Stimulated activated naive CD4-positive, alpha-beta T cell (primary cell): Measurements from ENCODE around the gene ZP3.
"Not testable (repeated sequence)": the region's sequence is repeated elsewhere in the genome, so short reads cannot be mapped to it uniquely, and the experiment has no call there.

Experiments
- DNase-seq, 6 experiments: peaks; one replicate each; lab custom pipeline; 2025; lab: John Stamatoyannopoulos, UW

The ZP3 gene

DNA sequence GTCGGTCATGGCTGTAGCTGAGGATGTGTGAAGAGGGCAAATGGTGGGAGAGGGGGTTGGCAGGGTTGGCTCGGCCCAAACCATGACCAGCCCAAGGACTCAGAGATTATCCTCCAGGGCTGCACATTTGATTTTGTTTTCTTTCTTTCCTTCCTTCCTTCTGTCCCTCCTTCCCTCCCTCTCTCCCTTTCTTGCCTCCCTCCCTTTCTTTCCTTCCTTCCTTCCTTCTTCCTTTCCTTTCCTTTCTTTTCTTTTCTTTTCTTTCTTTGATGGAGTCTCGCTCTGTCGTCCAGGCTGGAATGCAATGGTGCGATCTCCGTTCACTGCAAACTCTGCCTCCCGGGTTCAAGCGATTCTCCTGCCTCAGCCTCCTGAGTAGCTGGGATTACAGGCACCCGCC lies 19.0 kb upstream of the ZP3 start:
- no peak for DNase-seq

DNA sequence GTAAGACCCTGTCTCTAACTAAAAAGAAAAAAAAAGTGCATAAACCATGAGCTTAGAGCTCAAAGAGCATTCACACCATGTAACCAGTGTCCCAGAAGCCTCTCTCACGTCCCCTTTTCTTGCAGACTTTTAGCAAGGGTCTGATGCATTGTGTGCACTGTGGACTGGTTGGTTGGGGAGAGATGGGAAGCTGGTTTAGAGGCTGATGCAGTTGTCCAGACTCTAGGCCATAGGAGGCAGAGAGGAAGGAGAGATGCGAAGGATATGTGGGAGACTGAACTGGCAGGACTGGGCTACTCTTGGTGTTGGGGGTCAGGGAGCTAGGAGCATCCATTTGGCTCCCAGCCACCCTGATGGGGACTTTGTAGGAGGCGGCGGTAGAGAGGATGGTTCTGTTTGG lies 17.0 kb upstream of the ZP3 start:
- DNase-seq: no peak

DNA sequence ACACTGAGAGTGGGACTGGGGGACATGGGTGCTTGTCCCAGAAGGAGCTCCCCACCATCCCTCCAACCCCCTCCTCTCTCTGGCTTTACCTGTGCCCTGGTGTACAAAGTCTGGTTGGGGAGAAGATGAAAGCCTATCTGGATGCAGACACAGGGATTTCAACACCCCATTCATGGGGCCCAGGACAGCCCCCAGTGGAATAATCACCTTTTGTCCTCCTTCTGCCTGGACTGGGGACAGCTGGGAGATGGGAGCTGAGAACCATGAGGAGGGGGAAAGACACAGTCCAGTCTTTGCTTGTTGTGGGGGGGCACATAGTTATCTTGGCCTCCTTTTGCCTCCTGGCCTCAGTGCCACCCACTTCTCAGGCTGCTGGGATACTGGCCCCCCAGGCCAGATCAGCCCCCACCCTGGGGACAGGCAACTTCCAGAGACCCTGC lies 16.6 kb upstream of the ZP3 start:
- DNase-seq: no peak

DNA sequence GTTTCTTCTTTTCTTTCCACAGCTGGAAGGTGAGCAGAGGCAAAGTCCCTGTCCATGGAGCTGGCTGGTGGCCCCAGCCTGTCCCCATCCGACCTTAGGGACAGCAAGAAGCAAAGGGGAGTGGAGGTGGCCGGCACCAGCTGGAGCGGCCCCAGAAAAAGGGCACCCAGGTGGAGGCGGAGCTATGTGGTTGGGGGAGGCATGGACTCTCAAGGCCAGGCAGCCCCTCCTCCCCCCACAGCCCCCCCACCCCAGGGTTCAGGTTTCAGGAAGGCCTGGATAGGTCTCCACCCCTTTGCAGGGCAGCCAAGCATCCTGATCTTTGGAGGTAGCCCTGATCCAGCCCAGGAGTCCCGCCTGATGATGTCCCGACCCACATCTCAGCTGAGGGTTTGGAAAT lies 15.2 kb upstream of the ZP3 start, which contains the start of gene SSC4D:
Gene SSC4D, minus strand, starts transcription at position 161 of the 400 bp plus-strand sequence. CDS start 5,258 bp downstream, outside the sequence.
- no peak for DNase-seq

DNA sequence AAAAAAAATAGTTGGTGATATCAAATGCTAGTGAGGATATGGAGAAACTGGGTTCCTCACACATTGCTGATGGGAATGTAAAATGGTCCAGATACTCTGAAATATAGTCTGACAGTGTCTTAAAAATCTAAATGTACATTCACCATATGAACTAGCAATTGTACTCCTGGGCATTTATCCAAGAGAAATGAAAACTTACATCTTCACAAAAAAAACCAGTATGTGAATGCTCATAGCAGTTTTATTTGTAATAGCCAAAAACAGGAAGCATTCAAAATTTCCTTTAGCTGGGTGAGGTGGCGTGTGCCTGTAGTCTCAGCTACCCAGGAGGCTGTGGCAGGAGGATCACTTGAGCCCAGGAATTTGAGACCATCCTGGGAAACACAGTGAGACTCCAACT lies 13.1 kb upstream of the ZP3 start:
- no peak for DNase-seq

DNA sequence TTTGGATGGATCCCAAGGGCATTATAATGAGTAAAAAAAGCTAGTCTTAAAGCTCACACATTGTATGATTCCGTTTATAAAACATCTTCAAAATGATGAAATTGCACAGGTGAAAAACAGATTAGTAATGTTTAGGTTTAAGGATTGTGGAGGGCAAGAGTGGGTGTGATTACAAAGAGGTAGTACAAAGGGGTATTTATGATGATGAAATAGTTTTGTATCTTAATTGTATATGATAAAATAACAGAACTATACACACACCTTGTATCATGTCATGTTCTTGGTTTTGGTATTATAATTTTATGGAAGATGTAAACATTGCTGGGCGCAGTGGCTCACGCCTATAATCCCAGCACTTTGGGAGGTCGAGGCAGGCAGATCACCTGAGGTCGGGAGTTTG lies 12.5 kb upstream of the ZP3 start:
- DNase-seq: no peak

DNA sequence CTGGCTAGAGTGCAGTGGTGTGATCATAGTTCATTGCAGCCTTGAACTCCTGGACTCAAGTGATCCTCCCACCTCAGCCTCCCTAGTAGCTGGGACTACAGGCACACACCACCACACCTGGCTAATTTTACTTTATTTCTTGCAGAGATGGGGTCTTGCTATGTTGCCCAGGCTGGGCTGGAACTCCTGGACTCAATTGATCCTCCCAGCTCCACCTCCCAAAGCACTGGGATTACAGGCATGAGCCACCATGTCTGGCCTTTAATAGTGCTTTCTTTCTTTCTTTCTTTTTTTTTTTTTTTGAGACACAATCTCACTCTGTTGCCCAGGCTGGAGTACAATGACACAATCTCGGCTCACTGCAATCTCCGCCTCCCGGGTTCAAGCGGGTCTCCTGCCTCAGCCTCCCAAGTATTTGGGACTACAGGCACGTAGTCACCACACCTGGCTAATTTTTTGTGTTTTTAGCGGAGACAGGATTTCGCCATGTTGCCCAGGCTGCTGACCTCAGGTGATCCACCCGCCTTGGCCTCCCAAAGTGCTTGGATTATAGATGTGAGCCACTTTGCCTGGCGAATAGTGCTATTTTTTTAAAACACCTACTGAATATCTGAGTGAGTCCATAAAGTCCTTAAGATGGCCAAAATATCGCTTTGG lies 7.0 kb upstream of the ZP3 start:
- not testable (repeated sequence) for DNase-seq

DNA sequence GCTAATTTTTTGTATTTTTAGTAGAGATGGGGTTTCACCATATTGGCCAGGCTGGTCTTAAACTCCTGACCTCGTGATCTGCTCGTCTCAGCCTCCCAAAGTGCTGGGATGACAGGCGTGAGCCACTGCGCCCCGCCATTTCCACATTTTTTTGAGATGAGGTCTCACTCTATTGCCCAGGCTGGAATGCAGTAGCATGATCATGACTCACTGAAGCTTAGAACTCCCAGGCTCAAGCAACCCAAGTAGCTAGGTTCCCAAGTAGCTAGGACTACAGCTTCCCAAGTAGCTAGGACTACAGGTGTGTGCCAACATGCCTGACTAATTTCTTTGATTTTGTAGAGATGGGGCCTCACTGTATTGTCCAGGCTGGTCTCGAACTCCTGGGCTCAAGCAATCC lies 3.7 kb upstream of the ZP3 start:
- DNase-seq: not testable (repeated sequence)

DNA sequence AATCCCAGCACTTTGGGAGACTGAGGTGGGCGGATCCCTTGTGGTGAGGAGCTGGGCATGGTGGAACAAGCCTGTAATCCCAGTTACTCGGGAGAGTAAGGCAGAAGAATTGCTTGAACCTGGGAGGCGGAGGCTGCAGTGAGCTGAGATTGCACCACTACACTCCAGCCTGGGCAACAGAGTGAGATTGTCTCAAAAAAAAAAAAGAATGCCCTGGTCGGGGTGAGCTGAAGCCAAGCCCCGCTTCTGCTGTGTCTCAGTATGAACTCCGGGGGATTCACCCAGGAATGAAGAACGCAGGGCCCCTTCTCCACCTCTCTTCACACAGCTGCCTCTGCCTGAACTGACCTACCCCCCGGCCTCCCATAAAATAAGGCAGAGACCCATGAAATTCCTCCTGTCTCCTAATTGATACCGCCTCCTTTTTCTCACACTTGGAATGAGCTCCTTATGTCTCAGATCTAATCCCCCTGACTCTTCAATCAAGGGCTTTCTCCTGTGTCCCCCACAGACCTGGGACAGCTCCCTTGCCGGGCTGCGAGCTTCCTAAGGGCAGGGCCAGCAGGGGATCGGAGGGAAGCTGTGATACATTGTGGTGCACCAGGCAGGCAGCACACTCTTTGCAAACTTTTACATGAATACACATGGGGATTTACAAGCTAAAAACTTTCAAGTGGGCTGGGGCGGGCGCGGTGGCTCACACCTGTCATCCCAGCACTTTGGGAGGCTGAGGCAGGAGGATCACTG lies 911 bp upstream of the ZP3 start:
- DNase-seq: no peak

DNA sequence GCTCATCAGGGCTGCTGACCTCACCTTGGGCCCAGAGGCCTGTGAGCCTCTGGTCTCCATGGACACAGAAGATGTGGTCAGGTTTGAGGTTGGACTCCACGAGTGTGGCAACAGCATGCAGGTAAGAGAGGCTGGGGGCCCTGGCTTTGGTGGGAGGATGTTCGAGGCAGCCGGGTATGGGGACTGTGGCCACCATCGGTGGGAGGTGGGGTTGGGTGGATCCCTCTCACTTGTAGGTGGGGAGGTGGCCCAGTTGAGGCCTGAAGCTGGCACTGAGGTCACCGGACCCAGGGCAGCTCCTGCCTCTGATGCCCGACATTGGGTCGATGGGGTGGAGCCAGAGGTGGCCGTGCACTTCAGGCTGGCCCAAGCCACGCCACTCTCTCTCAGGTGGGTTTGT lies 406 bp downstream of the ZP3 start:
- DNase-seq: no peak

DNA sequence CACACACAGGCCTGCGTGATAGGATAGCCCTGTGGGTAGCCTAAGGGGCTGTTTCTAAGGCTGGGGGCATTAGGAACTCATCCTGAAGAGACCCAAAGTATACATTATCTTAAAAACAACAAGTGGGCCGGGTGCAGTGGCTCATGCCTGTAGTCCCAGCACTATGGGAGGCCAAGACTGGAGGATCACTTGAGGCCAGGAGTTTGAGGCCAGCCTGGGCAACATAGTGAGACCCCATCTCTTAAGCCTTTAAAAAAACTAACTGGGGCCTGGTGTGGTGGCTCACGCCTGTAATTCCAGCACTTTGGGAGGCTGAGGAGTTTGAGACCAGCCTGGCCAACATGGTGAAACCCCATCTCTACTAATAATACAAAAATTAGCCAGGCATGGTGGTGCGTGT lies 808 bp downstream of the ZP3 start:
- DNase-seq: not testable (repeated sequence)

DNA sequence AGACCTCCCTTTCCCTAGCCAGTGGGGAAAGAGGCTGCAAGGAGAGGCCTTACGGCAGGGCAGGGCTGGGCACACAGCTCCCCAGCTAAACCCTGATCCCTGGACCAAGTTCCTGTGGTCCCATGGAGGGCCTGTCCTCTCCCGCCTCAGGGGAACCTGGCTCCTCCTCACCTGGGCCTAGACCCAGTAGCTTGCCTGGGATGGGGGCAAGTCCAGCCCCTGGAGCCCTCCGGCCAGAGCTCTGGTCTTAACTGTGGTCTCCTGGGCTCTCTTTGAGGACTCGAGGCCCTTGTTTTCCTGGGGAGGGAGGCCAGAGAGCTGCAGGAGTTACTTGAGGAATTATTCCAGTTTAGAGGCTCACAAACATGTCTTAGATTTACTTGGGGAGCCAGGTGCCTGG lies 1.5 kb downstream of the ZP3 start:
- DNase-seq: no peak

DNA sequence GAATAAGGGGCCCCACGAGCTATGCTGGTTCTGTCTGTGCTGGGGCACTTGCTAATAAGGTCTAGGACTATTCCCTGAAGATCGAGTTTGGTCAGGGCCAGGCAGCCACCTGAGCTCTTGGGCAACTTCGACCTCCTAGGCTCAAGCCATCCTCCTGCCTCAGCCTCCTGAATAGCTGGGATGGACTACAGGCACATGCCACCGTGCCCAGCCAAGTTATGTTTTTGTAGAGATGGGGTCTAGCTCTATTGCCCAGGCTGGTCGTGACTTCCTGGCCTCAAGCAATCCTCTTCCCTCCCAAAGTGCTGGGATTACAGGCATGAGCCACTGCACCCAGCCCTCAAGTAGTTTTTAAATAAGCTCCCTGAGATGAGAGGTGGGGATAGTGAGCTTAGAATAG lies 2.9 kb downstream of the ZP3 start:
- no peak for DNase-seq

DNA sequence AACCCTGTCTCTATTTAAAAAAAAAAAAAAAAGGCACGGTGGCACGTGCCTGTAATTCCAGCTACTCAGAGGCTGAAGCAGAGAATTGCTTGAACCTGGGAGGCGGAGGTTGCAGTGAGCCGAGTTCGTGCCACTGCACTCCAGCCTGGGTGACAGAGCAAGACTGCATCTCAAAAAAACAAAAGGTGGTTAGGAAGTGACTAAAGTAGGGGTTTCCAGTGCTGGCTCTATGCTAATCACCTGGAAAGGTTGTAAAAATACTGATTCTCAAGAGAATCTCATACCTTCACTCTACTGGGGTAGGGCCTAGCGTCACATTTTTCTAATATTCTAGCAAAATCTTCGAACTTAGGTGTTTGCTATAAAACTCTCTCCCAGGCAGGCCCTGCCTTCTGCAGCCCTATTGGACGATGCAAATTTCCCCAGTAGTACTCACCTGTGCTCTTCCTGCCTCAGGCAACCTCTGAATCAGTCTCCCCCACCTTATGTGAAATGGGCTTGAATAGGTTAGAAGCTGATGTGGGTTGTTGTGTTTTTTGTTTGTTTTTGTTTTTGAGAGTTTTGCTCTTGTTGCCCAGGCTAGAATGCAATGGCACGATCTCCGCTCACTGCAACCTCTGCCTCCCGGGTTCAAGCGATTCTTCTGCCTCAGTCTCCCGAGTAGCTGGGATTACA lies 3.5 kb downstream of the ZP3 start:
- DNase-seq: no peak

DNA sequence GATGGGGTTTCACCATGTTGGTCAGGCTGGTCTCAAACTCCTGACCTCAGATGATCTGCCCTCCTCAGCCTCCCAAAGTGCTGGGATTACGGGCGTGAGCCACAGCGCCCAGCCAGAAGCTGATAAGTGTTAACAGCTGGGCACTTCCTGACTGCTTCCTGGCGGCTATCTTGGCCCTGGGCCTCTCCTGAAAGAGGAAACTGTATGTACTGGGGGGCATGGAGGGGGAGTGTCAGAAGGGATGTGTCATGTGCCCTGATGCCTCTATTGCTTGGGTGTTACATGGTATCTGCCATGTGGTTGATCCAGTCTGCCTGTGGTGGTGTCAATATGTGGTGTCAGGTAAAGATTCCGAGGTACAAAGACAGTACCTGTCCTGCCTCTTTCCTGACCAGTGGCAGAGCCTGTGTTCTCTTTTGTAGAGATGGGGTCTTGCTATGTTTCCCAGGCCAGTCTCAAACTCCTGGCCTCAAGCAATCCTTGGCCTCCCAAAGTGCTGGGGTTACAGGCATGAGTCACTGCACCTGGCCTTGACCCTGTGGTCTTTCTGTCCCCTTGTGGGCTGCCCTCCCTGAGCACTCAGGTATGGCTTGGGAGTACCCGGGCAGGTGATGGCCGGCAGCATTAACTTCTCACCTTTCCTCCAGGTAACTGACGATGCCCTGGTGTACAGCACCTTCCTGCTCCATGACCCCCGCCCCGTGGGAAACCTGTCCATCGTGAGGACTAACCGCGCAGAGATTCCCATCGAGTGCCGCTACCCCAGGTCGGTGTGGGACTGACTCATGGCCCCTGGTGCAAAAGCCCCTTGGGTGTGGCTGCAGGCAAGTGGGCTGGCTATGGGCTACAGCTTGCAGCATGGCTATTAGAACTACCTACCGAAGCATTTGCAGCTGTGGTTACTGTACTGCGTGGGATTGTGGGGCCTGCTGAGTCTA lies 4.4 kb downstream of the ZP3 start:
- DNase-seq: no peak

DNA sequence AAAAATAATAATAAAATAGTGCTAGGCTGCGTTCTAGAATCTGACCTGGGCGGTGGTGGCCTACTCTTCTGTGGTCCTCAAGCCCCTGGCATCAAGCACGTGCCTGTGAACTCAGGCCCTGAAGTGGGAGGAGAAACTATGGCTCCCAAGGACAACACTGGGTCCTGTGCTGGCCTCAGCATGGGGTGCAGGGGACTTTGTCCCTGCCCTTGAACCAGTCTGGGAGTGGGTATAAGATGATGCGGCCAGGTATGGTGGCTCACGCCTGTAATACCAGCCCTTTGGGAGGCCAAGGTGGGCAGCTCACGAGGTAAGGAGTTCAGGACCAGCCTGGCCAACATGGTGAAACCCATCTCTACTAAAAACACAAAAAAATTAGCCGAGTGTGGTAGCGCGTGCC lies 5.5 kb downstream of the ZP3 start:
- no peak for DNase-seq

DNA sequence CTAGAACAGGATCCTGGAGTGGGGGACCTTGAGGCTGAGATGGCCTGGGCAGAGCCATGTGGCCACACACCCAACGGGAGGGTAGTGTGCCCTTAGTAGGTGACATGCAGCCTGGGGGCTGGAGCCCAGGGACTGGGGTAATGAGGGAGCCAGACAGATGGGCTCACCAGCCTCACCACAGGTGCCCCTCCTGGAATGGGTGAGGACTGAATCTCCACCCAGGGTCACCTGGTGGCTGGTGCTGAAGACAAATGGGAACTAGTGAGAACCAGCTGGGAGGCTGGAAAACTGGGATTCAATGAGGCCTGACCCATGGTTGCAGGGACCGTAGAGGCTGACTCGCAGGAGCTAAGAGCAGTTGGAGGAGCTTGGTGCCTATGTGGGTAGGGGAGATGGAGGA lies 6.1 kb downstream of the ZP3 start:
- no peak for DNase-seq

DNA sequence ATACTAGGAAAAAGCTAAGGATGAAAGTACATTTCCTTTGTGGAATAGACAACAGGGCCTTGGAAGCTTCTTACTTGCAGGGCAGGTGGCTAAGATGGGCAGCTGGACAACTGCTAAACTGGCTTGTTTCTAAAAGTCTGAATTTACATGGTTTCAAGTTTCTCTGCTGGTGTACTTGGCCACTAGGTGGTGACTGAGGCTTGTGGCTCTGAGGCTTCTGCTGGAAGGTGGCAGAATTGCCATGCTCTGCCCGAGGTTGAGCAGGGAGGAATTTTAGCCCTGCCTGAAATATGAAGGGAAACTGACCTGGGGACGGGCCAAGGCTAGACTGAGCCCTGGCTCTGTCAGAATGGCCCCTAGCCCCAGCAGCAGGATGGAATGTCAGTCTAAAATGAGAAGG lies 13.1 kb downstream of the ZP3 start:
- peak; percentile 3 to 62 (median 22) for DNase-seq

DNA sequence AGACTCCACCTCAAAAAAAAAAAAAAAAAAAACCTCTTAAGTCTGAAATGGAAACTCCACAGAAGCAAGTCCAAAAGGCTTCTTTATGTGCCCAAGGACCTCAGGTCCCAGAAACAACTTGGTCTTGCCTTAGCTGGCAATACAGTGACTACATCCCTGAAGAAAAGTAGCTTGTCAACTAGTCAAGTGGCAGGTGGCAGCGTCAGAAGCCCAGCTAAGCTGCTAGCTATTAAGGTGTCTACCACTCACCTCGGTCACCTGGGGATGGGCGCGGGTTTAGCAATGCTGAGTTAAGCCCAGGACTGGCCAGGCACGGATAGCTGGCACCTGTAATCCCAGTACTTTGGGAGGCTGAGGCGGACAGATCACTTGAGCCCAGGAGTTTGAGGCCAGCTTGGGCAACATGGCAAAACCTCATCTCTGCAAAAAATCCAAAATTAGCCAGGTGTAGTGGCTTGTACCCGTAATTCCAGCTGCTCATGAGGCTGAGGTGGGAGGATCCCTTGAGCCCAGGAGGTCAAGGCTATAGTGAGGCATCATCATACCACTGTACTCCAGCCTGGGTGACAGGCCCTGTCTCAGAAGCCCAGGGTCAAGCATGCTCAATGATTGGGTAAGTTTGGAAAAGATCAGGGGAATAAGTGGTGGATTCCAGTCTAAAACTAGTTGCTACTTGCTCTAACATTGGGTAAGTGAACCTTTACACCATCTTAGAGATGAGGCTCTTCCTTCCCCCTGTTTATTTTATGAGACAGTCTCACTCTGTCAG lies 14.6 kb downstream of the ZP3 start:
- DNase-seq: not testable (repeated sequence)

DNA sequence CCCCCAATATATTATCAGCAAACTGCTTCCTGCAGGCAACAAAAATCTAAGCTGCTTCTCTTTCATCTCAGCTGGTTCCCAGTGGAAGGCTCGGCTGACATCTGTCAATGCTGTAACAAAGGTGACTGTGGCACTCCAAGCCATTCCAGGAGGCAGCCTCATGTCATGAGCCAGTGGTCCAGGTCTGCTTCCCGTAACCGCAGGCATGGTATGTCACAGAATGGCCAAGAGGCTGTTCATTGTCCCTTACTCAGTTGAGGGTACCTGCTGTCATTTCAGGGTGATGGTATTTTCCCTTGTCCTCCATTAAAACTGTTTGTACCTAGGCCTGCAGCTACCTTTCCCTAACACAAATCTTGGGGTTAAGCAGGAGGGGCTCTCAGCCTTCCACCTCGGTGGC lies 15.7 kb downstream of the ZP3 start:
- not testable (repeated sequence) for DNase-seq

DNA sequence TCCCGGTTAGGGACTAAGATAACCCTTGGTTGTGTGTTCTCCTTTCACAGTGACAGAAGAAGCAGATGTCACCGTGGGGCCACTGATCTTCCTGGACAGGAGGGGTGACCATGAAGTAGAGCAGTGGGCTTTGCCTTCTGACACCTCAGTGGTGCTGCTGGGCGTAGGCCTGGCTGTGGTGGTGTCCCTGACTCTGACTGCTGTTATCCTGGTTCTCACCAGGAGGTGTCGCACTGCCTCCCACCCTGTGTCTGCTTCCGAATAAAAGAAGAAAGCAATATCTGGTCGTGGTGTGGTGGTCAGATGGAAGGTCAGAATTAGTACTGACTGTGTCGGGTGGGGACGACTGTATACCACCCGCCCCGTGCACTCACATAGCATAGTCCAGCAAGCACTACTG lies 17.0 kb downstream of the ZP3 start:
- not testable (repeated sequence) for DNase-seq
